Natural killer cell (primary cell): ENCODE data around the gene CBFA2T3. TPM values are rescaled to one million over a fixed set of nuclear protein-coding genes. Genes with fewer than 3 reads are reported as not detected.

Source experiments
- ATAC-seq, 3 donors: fragments of 150-1000 bp in 2 of 3; fragments of 200-7000 bp in 1 of 3; cut with Tn5 transposase; 1 replicate in 1 of 3; 2 replicates in 2 of 3; pipeline ENCODE4 v1.10.0; 2021; ENCODE audit warnings: mild to moderate bottlenecking in 2 of 3, moderate library complexity in 2 of 3
- DNase-seq, 2 donors: peaks; one replicate each; pipeline versions ENCODE4 v3.0.0 to v3.0.0-alpha.2; 2013 to 2021; ENCODE audit warnings: mixed read lengths in 1 of 2
- H3K27ac ChIP-seq: one replicate; pipeline ENCODE4 v1.5.1; 2013; ENCODE audit warnings: mild to moderate bottlenecking, low read length
- H3K27me3 ChIP-seq: one replicate; pipeline ENCODE4 v1.6.1; 2013; ENCODE audit warnings: low read length; ENCODE audit not compliant: control insufficient read depth, insufficient read depth
- H3K36me3 ChIP-seq: one replicate; pipeline ENCODE4 v1.6.1; 2013; ENCODE audit warnings: low read length; ENCODE audit not compliant: control insufficient read depth, insufficient read depth
- H3K4me1 ChIP-seq: one replicate; pipeline ENCODE4 v1.6.1; 2013; ENCODE audit warnings: low read length; ENCODE audit not compliant: control insufficient read depth, insufficient read depth
- H3K4me3 ChIP-seq: one replicate; pipeline ENCODE4 v1.5.1; 2013; ENCODE audit warnings: low read length
- H3K9me3 ChIP-seq: one replicate; pipeline ENCODE4 v1.6.1; 2013; ENCODE audit warnings: low read length; ENCODE audit not compliant: control insufficient read depth, insufficient read depth
- H3K27ac Mint-ChIP-seq, 2 donors: one replicate each; pipeline ENCODE4 v1.8.0; 2022; ENCODE audit warnings: mild to moderate bottlenecking in 2 of 2, mixed read lengths in 2 of 2, moderate library complexity in 1 of 2
- H3K27me3 Mint-ChIP-seq, 2 donors: one replicate each; pipeline ENCODE4 v1.8.0; 2022; ENCODE audit warnings: low read depth in 2 of 2, mixed read lengths in 2 of 2
- H3K36me3 Mint-ChIP-seq: one replicate; pipeline ENCODE4 v1.8.0; 2022; ENCODE audit warnings: mixed read lengths
- H3K4me1 Mint-ChIP-seq, 2 donors: one replicate each; pipeline ENCODE4 v1.8.0; 2022; ENCODE audit warnings: mixed read lengths in 2 of 2
- H3K4me3 Mint-ChIP-seq: one replicate; pipeline ENCODE4 v1.8.0; 2022; ENCODE audit warnings: mild to moderate bottlenecking, moderate library complexity, mixed read lengths
- H3K9me3 Mint-ChIP-seq, 2 donors: one replicate each; pipeline ENCODE4 v1.8.0; 2022; ENCODE audit warnings: mixed read lengths in 2 of 2
- WGBS: methylation state at CpG from one replicate; pipeline ENCODE4 v1.1.7; 2013; ENCODE audit warnings: missing lambda C conversion rate; ENCODE audit not compliant: insufficient coverage; 5-methylcytosine and 5-hydroxymethylcytosine counted together
- intact Hi-C: fragments of 100-400 bp; cut with micrococcal nuclease; formaldehyde crosslinking; loops from one replicate; pipeline ENCODE4 v1.14.2; 2022
- total RNA-seq, 4 donors: library from RNA; stranded (reverse); fragments of 120-200 nt in 1 of 4; gene quantifications; one replicate each; pipeline versions ENCODE4 v1.2.3 to v1.2.4, GENCODE V29; 2013 to 2022
- TF ChIP-seq, protein P1 (sequence below): fragments of 200-600 bp; IDR thresholded peaks from one replicate; pipeline ENCODE4 v1.8.0; 2022; ENCODE audit warnings: antibody characterized with exemption

The CBFA2T3 gene
- total RNA-seq, 3 donors from 2014 or later (not counting 1 experiment from before 2014, with no cell fraction given) = 2.5 to 7.8 (median 4.2) TPM

DNA sequence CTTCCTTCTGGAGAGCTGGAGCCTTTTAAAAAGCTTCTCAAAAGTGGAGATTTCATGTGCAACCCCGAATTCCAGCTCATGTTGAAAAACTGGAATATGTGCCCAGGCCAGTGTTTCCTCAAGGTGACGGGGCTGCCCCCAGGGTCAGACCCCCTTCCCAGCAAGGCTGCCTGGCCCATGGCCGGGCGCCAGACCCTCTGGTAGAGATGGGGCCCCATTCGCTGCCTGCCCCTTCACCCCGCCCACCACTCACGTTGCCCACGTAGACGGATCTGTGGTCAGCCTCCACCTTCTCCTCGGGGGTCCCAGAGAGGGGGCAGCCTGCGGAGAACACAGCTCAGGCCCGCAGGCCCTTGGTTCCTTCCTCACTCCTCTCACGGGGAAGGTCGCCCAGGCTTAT, 111.7 kb downstream of the CBFA2T3 start:
- H3K36me3 ChIP-seq = peaks cover 13% of the 10 kb centered on the region
- H3K4me3 Mint-ChIP-seq = no peak overlapping the region
- no peaks in the 10 kb centered on the region for H3K27me3 ChIP-seq
- WGBS = 84% methylated on average over 14 of the region's 14 CpGs
- no peaks in the 10 kb centered on the region for H3K4me1 ChIP-seq
- DNase-seq = no peak
- H3K36me3 Mint-ChIP-seq = no peaks in the 10 kb centered on the region
- no peak overlapping the region for H3K4me3 ChIP-seq
- no peak overlapping the region for H3K27ac ChIP-seq
- ATAC-seq = no peak
- peaks cover 0 to 5% of the 10 kb centered on the region in 2 donors for H3K27me3 Mint-ChIP-seq
- no peaks in the 10 kb centered on the region for H3K9me3 Mint-ChIP-seq
- H3K27ac Mint-ChIP-seq = no peak overlapping the region
- H3K4me1 Mint-ChIP-seq = no peaks in the 10 kb centered on the region
- TF ChIP-seq, protein P1, sequence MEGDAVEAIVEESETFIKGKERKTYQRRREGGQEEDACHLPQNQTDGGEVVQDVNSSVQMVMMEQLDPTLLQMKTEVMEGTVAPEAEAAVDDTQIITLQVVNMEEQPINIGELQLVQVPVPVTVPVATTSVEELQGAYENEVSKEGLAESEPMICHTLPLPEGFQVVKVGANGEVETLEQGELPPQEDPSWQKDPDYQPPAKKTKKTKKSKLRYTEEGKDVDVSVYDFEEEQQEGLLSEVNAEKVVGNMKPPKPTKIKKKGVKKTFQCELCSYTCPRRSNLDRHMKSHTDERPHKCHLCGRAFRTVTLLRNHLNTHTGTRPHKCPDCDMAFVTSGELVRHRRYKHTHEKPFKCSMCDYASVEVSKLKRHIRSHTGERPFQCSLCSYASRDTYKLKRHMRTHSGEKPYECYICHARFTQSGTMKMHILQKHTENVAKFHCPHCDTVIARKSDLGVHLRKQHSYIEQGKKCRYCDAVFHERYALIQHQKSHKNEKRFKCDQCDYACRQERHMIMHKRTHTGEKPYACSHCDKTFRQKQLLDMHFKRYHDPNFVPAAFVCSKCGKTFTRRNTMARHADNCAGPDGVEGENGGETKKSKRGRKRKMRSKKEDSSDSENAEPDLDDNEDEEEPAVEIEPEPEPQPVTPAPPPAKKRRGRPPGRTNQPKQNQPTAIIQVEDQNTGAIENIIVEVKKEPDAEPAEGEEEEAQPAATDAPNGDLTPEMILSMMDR = no peak
- no peaks in the 10 kb centered on the region for H3K9me3 ChIP-seq
- intact Hi-C loops = no loop called here

DNA sequence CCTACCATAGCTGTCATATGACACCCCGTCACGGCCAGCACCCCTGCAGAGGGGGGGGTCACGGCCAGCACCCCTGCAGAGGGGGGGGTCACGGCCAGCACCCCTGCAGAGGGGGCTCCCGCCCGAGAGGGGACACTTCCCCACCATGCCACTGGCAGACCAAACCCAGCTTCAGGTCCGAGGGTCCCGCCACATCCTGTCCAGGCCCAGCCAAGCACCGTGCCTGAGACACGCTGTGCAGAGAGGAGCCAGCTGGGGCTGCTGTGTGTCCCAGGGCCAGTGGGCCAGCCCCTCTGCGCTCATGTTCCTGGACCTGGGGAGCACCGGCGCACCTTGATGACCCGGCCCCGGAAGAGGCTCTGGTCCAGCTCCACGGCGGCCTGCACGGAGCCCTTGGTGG, 112.5 kb downstream of the CBFA2T3 start:
- no peaks in the 10 kb centered on the region for H3K4me1 Mint-ChIP-seq
- H3K27me3 Mint-ChIP-seq = no peaks in the 10 kb centered on the region
- H3K4me3 ChIP-seq = no peak overlapping the region
- ATAC-seq (no peak), DNase-seq (no peak)
- no peaks in the 10 kb centered on the region for H3K27me3 ChIP-seq
- no peaks in the 10 kb centered on the region for H3K36me3 Mint-ChIP-seq
- H3K27ac ChIP-seq = no peak overlapping the region
- H3K27ac Mint-ChIP-seq = no peak overlapping the region
- H3K9me3 Mint-ChIP-seq = no peaks in the 10 kb centered on the region
- intact Hi-C loops = no loop called here
- no peaks in the 10 kb centered on the region for H3K4me1 ChIP-seq
- no peak overlapping the region for H3K4me3 Mint-ChIP-seq
- 91% methylated on average over 18 of the region's 18 CpGs for WGBS
- no peaks in the 10 kb centered on the region for H3K9me3 ChIP-seq
- TF ChIP-seq, protein P1 = no peak
- peaks cover 19% of the 10 kb centered on the region for H3K36me3 ChIP-seq

DNA sequence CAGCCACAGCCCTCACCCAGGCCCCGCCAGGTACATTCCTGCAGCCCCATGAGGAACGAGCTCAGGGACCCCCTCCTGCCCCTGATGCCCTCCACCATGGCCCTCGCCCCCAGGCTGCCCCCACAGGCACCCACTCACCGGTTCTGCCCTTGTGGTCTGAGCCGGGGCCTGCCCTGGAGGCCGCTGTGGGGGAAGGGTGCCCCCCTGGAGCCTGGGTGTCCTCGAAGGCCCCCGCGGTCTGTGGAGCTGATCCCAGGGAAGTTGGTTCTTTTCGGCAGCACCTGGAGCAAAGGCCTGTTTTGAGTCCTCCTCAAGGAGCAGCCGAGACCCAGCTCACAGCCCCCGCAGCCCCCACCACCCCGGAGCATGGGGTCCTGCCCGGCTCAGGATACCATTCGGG, 112.9 kb downstream of the CBFA2T3 start:
- peaks cover 22% of the 10 kb centered on the region for H3K36me3 ChIP-seq
- no peaks in the 10 kb centered on the region for H3K9me3 ChIP-seq
- no peak overlapping the region for H3K4me3 ChIP-seq
- ATAC-seq = no peak
- TF ChIP-seq, protein P1 = no peak
- no peaks in the 10 kb centered on the region for H3K4me1 Mint-ChIP-seq
- no peaks in the 10 kb centered on the region for H3K36me3 Mint-ChIP-seq
- 89% methylated on average over 15 of the region's 15 CpGs for WGBS
- H3K4me1 ChIP-seq = no peaks in the 10 kb centered on the region
- no peak for DNase-seq
- no peak overlapping the region for H3K4me3 Mint-ChIP-seq
- H3K27ac ChIP-seq = no peak overlapping the region
- no peaks in the 10 kb centered on the region for H3K27me3 ChIP-seq
- H3K27me3 Mint-ChIP-seq = no peaks in the 10 kb centered on the region
- intact Hi-C loops = no loop called here
- no peaks in the 10 kb centered on the region for H3K9me3 Mint-ChIP-seq
- no peak overlapping the region for H3K27ac Mint-ChIP-seq

DNA sequence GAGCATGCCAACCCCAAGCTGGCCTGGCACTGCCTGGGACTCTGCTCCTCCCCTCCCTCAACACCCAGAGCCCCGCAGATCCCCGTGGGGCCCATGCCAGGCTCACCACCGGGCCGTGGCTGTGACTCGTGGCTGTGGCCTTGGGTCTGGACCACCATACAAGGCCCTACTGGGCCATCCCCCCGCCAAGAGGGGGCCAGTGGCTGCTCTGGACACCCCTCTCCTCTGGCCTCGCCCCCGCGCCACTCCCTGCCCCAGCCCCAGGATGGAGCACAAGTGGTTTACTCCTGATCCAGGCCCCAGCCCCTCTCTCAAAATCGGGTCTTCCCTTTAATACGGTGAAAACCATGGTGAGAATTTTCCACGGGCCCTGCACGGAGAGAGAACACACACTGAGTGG, 113.6 kb downstream of the CBFA2T3 start:
- intact Hi-C loops = no loop called here

More for the DNA sequence above, 113.6 kb downstream of the CBFA2T3 start:
- DNase-seq (no peak), ATAC-seq (no peak)
- Mint-ChIP-seq H3K27ac (no peak overlapping the region), H3K9me3 (no peaks in the 10 kb centered on the region), H3K4me3 (no peak overlapping the region), H3K36me3 (no peaks in the 10 kb centered on the region), H3K4me1 (peaks cover 0 to 3% of the 10 kb centered on the region in 2 donors), H3K27me3 (no peaks in the 10 kb centered on the region)
- Histone ChIP-seq H3K4me1 (no peaks in the 10 kb centered on the region), H3K27ac (no peak overlapping the region), H3K27me3 (no peaks in the 10 kb centered on the region), H3K4me3 (no peak overlapping the region), H3K9me3 (no peaks in the 10 kb centered on the region), H3K36me3 (peaks cover 22% of the 10 kb centered on the region)
- 88% methylated on average over 13 of the region's 13 CpGs for WGBS
- TF ChIP-seq, protein P1 = no peak
